VCaP (cell line): ENCODE measurements around the gene PLCB4.

ENCODE experiments used
- H3K27ac ChIP-seq: fragments of 450-650 bp; 2 replicates; pipeline ENCODE4 v1.5.1; 2017
- CTCF ChIP-seq: fragments of 450-650 bp; conservative IDR thresholded peaks from 2 replicates; pipeline ENCODE4 v1.5.1; 2017; ENCODE audit warnings: mild to moderate bottlenecking, moderate library complexity

Gene PLCB4

GRCh38 chr20:9172851-9173250, 104.0 kb downstream of the PLCB4 start:
- no peak overlapping the region for H3K27ac ChIP-seq
- TF ChIP-seq CTCF: no peak

- H3K27ac ChIP-seq: no peak overlapping the region
These were observed 108.4 kb downstream of the PLCB4 start for GRCh38 chr20:9177278-9177677.

GRCh38 chr20:9179193-9179802, 110.4 kb downstream of the PLCB4 start:
- H3K27ac ChIP-seq: no peak overlapping the region
- no peak for TF ChIP-seq CTCF

More at GRCh38 chr20:9177278-9177677, 108.4 kb downstream of the PLCB4 start:
- TF ChIP-seq CTCF: no peak

- H3K27ac ChIP-seq: no peak overlapping the region
- TF ChIP-seq CTCF: no peak
These were observed 111.0 kb downstream of the PLCB4 start for GRCh38 chr20:9179867-9180266.

- H3K27ac ChIP-seq: no peak overlapping the region
- no peak for TF ChIP-seq CTCF
These were observed 111.8 kb downstream of the PLCB4 start for GRCh38 chr20:9180481-9181257.

- no peak for TF ChIP-seq CTCF
- H3K27ac ChIP-seq: no peak overlapping the region
These were observed 116.6 kb downstream of the PLCB4 start for GRCh38 chr20:9185511-9185910.

- no peak for TF ChIP-seq CTCF
- H3K27ac ChIP-seq: no peak overlapping the region
These were observed 117.5 kb downstream of the PLCB4 start for GRCh38 chr20:9186396-9186795.
